Thymus (tissue), 11 donors: Measurements from ENCODE around the gene ISG15. TPM values are rescaled to one million over a fixed set of nuclear protein-coding genes. Genes with fewer than 3 reads are reported as not detected.
"Not testable (repeated sequence)": the region's sequence is repeated elsewhere in the genome, so short reads cannot be mapped to it uniquely, and the experiment has no call there.

ENCODE experiments used
- DNase-seq, 9 donors: peaks; one replicate each; pipeline ENCODE4 v3.0.0-alpha.2; 2013; ENCODE audit warnings: low spot score in 9 of 9, low read depth in 6 of 9, missing footprints in 1 of 9
- H3K27ac ChIP-seq, 2 donors: one replicate each; pipeline ENCODE4 v1.5.1; 2013; ENCODE audit warnings: control low read depth in 1 of 2, low read depth in 1 of 2, low read length in 1 of 2, mild to moderate bottlenecking in 1 of 2, moderate library complexity in 1 of 2
- H3K27me3 ChIP-seq, 2 donors: one replicate each; pipeline ENCODE4 v1.5.1; 2013; ENCODE audit warnings: low read length in 1 of 2; ENCODE audit not compliant: control insufficient read depth in 2 of 2, insufficient read depth in 1 of 2
- H3K36me3 ChIP-seq, 2 donors: one replicate each; pipeline ENCODE4 v1.5.1; 2013; ENCODE audit warnings: low read length in 1 of 2, mild to moderate bottlenecking in 1 of 2, moderate library complexity in 1 of 2; ENCODE audit not compliant: control insufficient read depth in 2 of 2, insufficient read depth in 2 of 2
- H3K4me1 ChIP-seq, 2 donors: one replicate each; pipeline ENCODE4 v1.5.1; 2013; ENCODE audit warnings: low read length in 2 of 2; ENCODE audit not compliant: control insufficient read depth in 2 of 2, insufficient read depth in 2 of 2
- H3K4me3 ChIP-seq, 2 donors: one replicate each; pipeline ENCODE4 v1.5.1; 2013; ENCODE audit warnings: low read length in 2 of 2, control low read depth in 1 of 2, mild to moderate bottlenecking in 1 of 2
- H3K9me3 ChIP-seq, 2 donors: one replicate each; pipeline ENCODE4 v1.5.1; 2013; ENCODE audit warnings: low read length in 1 of 2, mild to moderate bottlenecking in 1 of 2; ENCODE audit not compliant: control insufficient read depth in 2 of 2, insufficient read depth in 1 of 2
- WGBS: extraction: QIAGEN DNeasy Blood & Tissue Kit; methylation state at CpG from one replicate; pipeline ENCODE4 v1.1.7; 2013; 5-methylcytosine and 5-hydroxymethylcytosine counted together
- polyA plus RNA-seq: library from polyadenylated mRNA; stranded (reverse); fragments of 200-250 nt; gene quantifications from one replicate; pipeline ENCODE4 v1.2.3, GENCODE V29; 2013
- total RNA-seq: library from RNA; stranded (reverse); fragments of 120-200 nt; gene quantifications from one replicate; pipeline ENCODE4 v1.2.4, GENCODE V29; 2013
- donor health status: healthy.

ISG15 gene
- total and polyA plus RNA-seq, 2 donors: 285 to 338 TPM

DNA sequence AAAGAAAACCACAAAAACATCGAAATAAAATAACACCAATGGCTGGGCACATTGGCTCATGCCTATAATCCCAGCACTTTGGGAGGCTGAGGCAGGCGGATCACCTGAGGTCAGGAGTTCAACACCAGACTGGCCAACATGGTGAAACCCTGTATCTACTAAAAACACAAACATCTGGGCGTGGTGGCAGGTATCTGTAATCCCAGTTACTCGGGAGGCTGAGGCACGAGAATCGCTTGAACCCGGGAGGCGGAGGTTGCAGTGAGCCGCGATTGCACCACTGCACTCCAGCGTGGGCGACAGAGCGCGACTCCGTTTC, 44.4 kb downstream of the ISG15 start:
- Histone ChIP-seq H3K27me3 (peaks cover 44 to 59% of the 10 kb centered on the region in 2 donors), H3K4me1 (peaks cover 0 to 13% of the 10 kb centered on the region in 2 donors)
- DNase-seq, H3K36me3 ChIP-seq, H3K4me3 ChIP-seq, H3K9me3 ChIP-seq, H3K27ac ChIP-seq: not testable (repeated sequence)
- WGBS: 84% methylated on average over 15 of the region's 15 CpGs

DNA sequence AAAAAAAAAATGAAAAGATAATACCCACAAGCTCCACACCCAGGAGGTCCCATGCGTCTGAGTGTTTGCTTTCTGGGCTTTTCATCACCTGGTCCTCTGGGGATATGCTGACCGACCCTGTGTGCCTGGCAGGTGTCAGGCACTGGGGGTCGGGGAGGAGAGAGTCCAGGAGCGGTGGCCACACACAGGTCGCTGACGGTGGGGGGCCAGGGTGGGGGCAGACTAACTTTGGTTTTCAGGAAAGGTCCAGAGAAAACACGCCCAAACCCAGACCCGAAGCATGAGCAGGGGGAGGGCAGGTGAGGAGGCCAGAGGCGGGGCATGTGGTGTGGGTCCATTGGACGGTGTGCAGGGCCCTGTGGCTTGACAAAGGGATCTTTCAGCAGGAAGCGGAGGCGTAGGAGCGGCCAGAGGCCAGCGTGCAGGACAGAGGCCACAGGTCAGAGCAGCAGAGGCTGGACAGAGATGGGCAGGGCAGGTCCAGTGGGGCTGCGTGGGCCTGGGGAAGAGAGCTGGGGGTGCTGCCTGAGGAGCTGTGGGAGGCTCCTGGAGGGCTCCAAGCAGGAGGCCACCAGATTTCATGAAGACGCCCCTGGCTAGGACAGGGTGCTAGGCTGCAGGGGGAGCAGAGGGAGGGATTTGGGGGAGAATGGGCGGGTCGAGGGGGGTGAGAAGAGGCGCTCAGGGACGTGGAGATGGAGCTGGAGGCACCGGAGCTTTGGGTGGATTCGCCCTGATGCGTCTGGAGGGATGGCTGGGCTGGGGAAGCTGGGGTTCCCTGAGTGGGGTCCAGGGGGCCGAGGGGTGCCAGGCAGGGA, 45.0 kb downstream of the ISG15 start:
- WGBS: 40% methylated on average over 24 of the region's 24 CpGs

DNA sequence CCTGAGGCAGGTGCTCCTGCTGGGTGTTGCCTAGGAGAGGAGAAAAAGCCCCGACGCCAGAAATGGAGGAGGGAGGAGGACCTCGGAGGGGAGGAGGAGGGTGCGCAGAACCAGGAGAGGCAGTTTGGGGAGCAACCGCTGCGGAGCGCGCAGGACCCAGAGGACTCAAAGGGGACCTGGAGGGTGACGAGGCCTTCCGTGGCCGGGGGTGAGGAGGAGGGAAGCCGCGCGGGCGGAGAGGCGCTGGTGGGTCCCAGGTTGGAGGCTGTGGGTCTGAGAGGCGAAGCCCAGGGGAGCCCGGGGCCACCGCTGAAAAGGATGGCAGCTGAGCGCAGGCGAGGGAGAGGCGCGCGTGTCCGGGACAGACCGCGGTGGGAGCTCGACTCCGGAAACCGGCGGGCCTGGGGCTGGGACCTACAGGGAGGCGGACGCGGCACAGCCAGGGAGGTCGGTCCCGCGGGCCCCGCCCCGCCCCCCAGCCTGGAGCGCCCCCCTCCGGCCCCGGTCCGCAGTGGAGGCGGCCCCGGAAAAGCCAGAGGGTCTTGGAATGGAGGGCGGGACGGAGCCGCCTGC, 45.7 kb downstream of the ISG15 start:
- 2% methylated on average over 48 of the region's 48 CpGs for WGBS
- H3K27me3 ChIP-seq: peaks cover 52 to 71% of the 10 kb centered on the region in 2 donors
- peak in 1 of 9 donors; percentile 25 for DNase-seq
- H3K9me3 ChIP-seq: peaks cover 0 to 2% of the 10 kb centered on the region in 2 donors
- peak overlapping the region; percentile 14 to 67 for H3K4me3 ChIP-seq
- peaks cover 0 to 17% of the 10 kb centered on the region in 2 donors for H3K4me1 ChIP-seq
- peak overlapping the region in 1 of 2 donors; percentile 8 for H3K27ac ChIP-seq
- H3K36me3 ChIP-seq: no peaks in the 10 kb centered on the region

More for the DNA sequence above, 45.0 kb downstream of the ISG15 start:
- peaks cover 0 to 14% of the 10 kb centered on the region in 2 donors for H3K4me1 ChIP-seq
- no peak overlapping the region for H3K27ac ChIP-seq
- no peak for DNase-seq
- peaks cover 0 to 2% of the 10 kb centered on the region in 2 donors for H3K9me3 ChIP-seq
- H3K27me3 ChIP-seq: peaks cover 50 to 64% of the 10 kb centered on the region in 2 donors
- no peak overlapping the region for H3K4me3 ChIP-seq
- H3K36me3 ChIP-seq: no peaks in the 10 kb centered on the region

DNA sequence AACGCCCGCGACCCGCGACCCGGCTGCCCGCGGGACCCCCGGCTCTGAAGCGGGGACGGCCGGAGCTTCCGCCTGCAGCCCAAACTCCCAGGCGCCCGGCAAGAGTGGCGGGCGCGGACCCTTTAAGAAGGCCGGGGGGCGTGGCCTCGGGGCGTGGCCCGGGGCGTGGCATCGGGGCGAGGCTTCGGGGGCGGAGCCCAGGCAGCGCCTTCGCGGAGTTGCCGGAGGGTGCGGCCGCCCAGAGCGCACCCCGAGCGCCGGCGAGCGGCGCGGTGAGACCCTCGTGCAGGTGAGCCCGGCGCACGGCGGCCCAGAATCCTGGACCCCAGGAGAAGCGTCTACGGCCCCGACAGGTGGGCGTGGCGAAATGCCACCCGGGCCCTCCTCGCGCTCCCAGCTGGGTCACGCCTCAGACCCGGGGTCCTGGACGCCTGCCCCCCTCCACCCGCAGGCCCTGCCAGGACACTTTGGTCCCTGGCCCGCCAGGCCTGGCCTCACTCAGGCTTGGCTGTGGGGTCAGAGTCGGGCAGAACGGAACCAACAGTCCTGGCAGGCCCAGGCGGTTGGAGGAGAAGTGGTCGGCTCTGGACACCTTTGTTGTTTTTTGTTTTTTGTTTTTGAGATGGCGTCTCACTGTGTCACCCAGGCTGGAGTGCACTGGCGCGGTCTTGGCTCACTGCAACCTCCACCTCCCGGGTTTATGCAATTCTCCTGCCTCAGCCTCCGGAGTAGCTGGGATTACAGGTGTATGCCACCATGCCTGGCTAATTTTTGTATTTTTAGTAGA, 46.4 kb downstream of the ISG15 start:
- WGBS: 3% methylated on average over 69 of the region's 69 CpGs
- no peaks in the 10 kb centered on the region for H3K36me3 ChIP-seq
- peaks cover 0 to 2% of the 10 kb centered on the region in 2 donors for H3K9me3 ChIP-seq
- no peak overlapping the region for H3K27ac ChIP-seq
- H3K4me1 ChIP-seq: peaks cover 0 to 22% of the 10 kb centered on the region in 2 donors
- peak overlapping the region; percentile 20 to 67 for H3K4me3 ChIP-seq
- peaks cover 57 to 77% of the 10 kb centered on the region in 2 donors for H3K27me3 ChIP-seq
- peak; percentile 23 to 92 (median 74) for DNase-seq

DNA sequence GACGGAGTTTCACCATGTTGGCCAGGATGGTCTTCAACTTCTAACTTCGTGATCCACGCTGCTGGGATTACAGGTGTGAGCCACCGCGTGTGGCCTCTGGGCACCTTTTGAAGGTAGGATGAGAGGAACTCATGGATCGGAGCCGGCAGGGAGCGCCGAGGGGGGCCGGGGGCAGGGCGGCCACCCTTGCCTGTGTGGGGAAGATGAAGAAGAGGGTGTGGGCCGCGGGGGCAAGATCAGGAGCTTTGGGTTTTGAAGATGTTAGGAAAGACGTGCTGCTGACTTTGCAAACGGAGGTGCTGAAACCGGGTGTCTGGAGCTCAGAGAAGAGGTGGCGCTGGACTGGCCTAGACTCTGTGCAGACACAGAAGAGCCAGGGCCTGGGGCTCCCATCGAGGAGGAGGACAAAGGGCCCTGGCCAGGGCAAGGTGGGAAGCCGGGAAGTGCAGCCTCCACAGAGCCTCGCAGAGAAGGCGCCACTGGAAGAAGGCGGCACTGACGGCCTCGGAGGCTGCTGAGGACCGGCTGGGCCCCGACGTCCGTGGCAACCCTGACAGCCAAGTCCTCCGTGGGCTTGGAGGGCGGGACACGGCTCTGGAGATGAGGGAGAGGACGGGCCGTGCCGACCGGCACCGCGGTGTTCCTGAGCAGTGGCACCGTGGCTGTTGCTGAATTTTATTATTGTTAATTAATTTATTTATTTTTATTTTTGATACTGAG, 47.1 kb downstream of the ISG15 start:
- DNase-seq: no peak
- Histone ChIP-seq H3K9me3 (peaks cover 0 to 2% of the 10 kb centered on the region in 2 donors), H3K4me1 (peaks cover 0 to 22% of the 10 kb centered on the region in 2 donors), H3K27me3 (peaks cover 57 to 80% of the 10 kb centered on the region in 2 donors), H3K36me3 (no peaks in the 10 kb centered on the region), H3K4me3 (no peak overlapping the region), H3K27ac (no peak overlapping the region)
- 58% methylated on average over 38 of the region's 38 CpGs for WGBS

DNA sequence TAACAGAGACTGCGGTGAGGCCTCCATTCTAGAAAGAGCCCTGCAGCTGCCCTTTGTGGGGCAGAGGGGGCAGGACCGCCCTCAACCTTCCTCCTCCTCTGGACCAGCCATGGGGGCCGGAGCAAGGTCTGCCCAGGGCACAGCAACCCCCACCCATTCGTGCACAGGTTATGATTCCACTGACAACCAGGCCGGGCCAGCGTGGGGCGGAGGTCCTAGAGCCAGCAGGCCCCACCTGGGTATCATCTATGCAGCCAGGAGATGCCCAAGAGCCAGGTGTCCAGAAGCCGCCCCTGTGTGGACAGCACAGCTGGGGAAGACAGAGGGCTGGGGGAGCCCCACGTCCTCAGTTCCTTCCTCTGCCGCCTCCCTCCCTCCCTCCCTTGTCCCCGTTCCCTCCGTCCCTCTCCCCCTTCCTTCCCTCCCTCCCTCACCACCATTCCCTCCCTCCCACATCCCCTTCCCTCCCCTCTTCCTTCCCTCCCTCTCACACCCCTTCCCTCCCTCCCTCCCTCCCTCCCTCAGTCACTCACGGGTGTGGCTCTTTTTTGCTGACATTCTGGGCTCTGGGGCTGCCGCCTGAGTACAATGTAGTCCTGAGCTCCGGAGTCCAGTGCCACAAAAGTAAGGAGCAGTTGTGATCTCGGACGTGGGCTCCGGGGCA, 48.5 kb downstream of the ISG15 start:
- DNase-seq: no peak
- peaks cover 57 to 87% of the 10 kb centered on the region in 2 donors for H3K27me3 ChIP-seq
- 53% methylated on average over 16 of the region's 18 CpGs for WGBS
- H3K9me3 ChIP-seq: peaks cover 0 to 2% of the 10 kb centered on the region in 2 donors
- H3K4me1 ChIP-seq: peaks cover 0 to 22% of the 10 kb centered on the region in 2 donors
- no peak overlapping the region for H3K4me3 ChIP-seq
- H3K27ac ChIP-seq: no peak overlapping the region
- no peaks in the 10 kb centered on the region for H3K36me3 ChIP-seq

DNA sequence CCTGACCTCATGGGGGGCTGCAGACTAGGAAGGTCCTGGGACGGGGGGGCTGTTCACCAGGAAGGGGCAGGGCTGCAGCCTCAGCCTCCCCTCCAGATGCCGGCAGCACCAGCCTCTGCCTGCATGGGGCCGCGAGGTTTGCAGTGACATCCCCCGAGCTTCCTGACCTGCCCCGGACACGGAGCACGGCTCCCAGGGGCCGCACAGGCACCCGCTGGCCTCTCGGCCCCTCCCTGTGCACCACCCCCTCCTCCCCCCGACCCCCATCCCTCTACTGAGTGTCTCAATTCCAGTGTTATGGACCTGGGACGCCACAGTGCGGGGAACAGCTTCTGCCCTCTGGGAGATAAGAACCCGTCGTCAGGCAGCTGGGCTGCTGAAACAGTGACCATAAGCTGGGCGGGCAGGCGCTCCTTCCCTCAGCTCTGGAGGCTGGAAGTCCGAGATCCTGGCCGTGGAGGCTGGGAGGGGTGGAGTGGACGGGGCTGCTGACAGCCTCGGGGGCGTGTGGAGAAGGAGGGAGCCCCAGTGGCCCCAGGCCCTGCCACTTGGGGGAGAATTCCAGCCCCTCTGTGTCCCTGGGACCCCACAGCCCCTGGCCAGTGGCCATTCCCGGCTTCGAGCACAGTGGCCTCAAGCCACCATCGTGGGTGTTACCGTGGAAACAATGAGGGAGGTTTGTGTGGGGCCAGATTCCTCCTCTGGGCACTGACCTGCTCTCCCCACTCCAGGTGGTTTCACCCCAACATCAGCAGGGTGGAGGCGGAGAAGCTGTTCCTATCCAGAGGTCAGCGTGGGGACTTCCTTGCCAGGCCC, 49.3 kb downstream of the ISG15 start:
- DNase-seq: no peak
- H3K27ac ChIP-seq: no peak overlapping the region
- peaks cover 57 to 85% of the 10 kb centered on the region in 2 donors for H3K27me3 ChIP-seq
- H3K36me3 ChIP-seq: no peaks in the 10 kb centered on the region
- peaks cover 0 to 5% of the 10 kb centered on the region in 2 donors for H3K9me3 ChIP-seq
- H3K4me3 ChIP-seq: no peak overlapping the region
- 35% methylated on average over 29 of the region's 29 CpGs for WGBS
- H3K4me1 ChIP-seq: peaks cover 0 to 22% of the 10 kb centered on the region in 2 donors
